Natural killer cell (primary cell): ENCODE results near the gene IRF5. TPM values are rescaled to one million over a fixed set of nuclear protein-coding genes. Genes with fewer than 3 reads are reported as not detected.
A peak's percentile ranks its signal among the peaks of the same experiment; 100 is the strongest.

Experiments used
- ATAC-seq, 3 donors: fragments of 150-1000 bp in 2 of 3; fragments of 200-7000 bp in 1 of 3; cut with Tn5 transposase; 1 replicate in 1 of 3; 2 replicates in 2 of 3; pipeline ENCODE4 v1.10.0; 2021; ENCODE audit warnings: mild to moderate bottlenecking in 2 of 3, moderate library complexity in 2 of 3
- DNase-seq, 2 donors: peaks; one replicate each; pipeline versions ENCODE4 v3.0.0 to v3.0.0-alpha.2; 2013 to 2021; ENCODE audit warnings: mixed read lengths in 1 of 2
- H3K27ac ChIP-seq: one replicate; pipeline ENCODE4 v1.5.1; 2013; ENCODE audit warnings: mild to moderate bottlenecking, low read length
- H3K27me3 ChIP-seq: one replicate; pipeline ENCODE4 v1.6.1; 2013; ENCODE audit warnings: low read length; ENCODE audit not compliant: control insufficient read depth, insufficient read depth
- H3K36me3 ChIP-seq: one replicate; pipeline ENCODE4 v1.6.1; 2013; ENCODE audit warnings: low read length; ENCODE audit not compliant: control insufficient read depth, insufficient read depth
- H3K4me1 ChIP-seq: one replicate; pipeline ENCODE4 v1.6.1; 2013; ENCODE audit warnings: low read length; ENCODE audit not compliant: control insufficient read depth, insufficient read depth
- H3K4me3 ChIP-seq: one replicate; pipeline ENCODE4 v1.5.1; 2013; ENCODE audit warnings: low read length
- H3K9me3 ChIP-seq: one replicate; pipeline ENCODE4 v1.6.1; 2013; ENCODE audit warnings: low read length; ENCODE audit not compliant: control insufficient read depth, insufficient read depth
- H3K27ac Mint-ChIP-seq, 2 donors: one replicate each; pipeline ENCODE4 v1.8.0; 2022; ENCODE audit warnings: mild to moderate bottlenecking in 2 of 2, mixed read lengths in 2 of 2, moderate library complexity in 1 of 2
- H3K27me3 Mint-ChIP-seq, 2 donors: one replicate each; pipeline ENCODE4 v1.8.0; 2022; ENCODE audit warnings: low read depth in 2 of 2, mixed read lengths in 2 of 2
- H3K36me3 Mint-ChIP-seq: one replicate; pipeline ENCODE4 v1.8.0; 2022; ENCODE audit warnings: mixed read lengths
- H3K4me1 Mint-ChIP-seq, 2 donors: one replicate each; pipeline ENCODE4 v1.8.0; 2022; ENCODE audit warnings: mixed read lengths in 2 of 2
- H3K4me3 Mint-ChIP-seq: one replicate; pipeline ENCODE4 v1.8.0; 2022; ENCODE audit warnings: mild to moderate bottlenecking, moderate library complexity, mixed read lengths
- H3K9me3 Mint-ChIP-seq, 2 donors: one replicate each; pipeline ENCODE4 v1.8.0; 2022; ENCODE audit warnings: mixed read lengths in 2 of 2
- WGBS: methylation state at CpG from one replicate; pipeline ENCODE4 v1.1.7; 2013; ENCODE audit warnings: missing lambda C conversion rate; ENCODE audit not compliant: insufficient coverage; 5-methylcytosine and 5-hydroxymethylcytosine counted together
- intact Hi-C: fragments of 100-400 bp; cut with micrococcal nuclease; formaldehyde crosslinking; loops from one replicate; pipeline ENCODE4 v1.14.2; 2022
- total RNA-seq, 4 donors: library from RNA; stranded (reverse); fragments of 120-200 nt in 1 of 4; gene quantifications; one replicate each; pipeline versions ENCODE4 v1.2.3 to v1.2.4, GENCODE V29; 2013 to 2022
- TF ChIP-seq, protein P1 (sequence below): fragments of 200-600 bp; IDR thresholded peaks from one replicate; pipeline ENCODE4 v1.8.0; 2022; ENCODE audit warnings: antibody characterized with exemption

Gene IRF5, protein sequence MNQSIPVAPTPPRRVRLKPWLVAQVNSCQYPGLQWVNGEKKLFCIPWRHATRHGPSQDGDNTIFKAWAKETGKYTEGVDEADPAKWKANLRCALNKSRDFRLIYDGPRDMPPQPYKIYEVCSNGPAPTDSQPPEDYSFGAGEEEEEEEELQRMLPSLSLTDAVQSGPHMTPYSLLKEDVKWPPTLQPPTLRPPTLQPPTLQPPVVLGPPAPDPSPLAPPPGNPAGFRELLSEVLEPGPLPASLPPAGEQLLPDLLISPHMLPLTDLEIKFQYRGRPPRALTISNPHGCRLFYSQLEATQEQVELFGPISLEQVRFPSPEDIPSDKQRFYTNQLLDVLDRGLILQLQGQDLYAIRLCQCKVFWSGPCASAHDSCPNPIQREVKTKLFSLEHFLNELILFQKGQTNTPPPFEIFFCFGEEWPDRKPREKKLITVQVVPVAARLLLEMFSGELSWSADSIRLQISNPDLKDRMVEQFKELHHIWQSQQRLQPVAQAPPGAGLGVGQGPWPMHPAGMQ
- 10 to 100 TPM; 13.0 to 20.2 (median 19.5) TPM for total RNA-seq
- 31.8 TPM for total RNA-seq (2013)

- Histone ChIP-seq H3K36me3 (no peaks in the 10 kb centered on the region), H3K27me3 (no peaks in the 10 kb centered on the region), H3K27ac (peak within 1 kb of the TSS; percentile 29), H3K9me3 (no peaks in the 10 kb centered on the region), H3K4me1 (peaks cover 60% of the 10 kb centered on the region), H3K4me3 (peak within 1 kb of the TSS; percentile 65)
- Mint-ChIP-seq H3K4me3 (peak within 1 kb of the TSS; percentile 95), H3K27ac (peak within 1 kb of the TSS; percentile 69 to 93), H3K4me1 (peaks cover 42 to 46% of the 10 kb centered on the region in 2 donors), H3K27me3 (peaks cover 0 to 11% of the 10 kb centered on the region in 2 donors), H3K9me3 (no peaks in the 10 kb centered on the region), H3K36me3 (no peaks in the 10 kb centered on the region)
- DNase-seq (peak in 1 of 2 donors; percentile 29), ATAC-seq (peak; percentile 22 to 46 (median 32))
- under 1% methylated on average over 83 of the region's 83 CpGs for WGBS
- intact Hi-C loops: no loop called here
- TF ChIP-seq, protein P1, sequence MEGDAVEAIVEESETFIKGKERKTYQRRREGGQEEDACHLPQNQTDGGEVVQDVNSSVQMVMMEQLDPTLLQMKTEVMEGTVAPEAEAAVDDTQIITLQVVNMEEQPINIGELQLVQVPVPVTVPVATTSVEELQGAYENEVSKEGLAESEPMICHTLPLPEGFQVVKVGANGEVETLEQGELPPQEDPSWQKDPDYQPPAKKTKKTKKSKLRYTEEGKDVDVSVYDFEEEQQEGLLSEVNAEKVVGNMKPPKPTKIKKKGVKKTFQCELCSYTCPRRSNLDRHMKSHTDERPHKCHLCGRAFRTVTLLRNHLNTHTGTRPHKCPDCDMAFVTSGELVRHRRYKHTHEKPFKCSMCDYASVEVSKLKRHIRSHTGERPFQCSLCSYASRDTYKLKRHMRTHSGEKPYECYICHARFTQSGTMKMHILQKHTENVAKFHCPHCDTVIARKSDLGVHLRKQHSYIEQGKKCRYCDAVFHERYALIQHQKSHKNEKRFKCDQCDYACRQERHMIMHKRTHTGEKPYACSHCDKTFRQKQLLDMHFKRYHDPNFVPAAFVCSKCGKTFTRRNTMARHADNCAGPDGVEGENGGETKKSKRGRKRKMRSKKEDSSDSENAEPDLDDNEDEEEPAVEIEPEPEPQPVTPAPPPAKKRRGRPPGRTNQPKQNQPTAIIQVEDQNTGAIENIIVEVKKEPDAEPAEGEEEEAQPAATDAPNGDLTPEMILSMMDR: no peak
Observed at GRCh38 chr7:128937647-128938543, at the start of gene IRF5. TSS of gene IRF5 (plus strand) at chr7:128937927. CDS start at chr7:128942082, 4,155 bp downstream.

DNA sequence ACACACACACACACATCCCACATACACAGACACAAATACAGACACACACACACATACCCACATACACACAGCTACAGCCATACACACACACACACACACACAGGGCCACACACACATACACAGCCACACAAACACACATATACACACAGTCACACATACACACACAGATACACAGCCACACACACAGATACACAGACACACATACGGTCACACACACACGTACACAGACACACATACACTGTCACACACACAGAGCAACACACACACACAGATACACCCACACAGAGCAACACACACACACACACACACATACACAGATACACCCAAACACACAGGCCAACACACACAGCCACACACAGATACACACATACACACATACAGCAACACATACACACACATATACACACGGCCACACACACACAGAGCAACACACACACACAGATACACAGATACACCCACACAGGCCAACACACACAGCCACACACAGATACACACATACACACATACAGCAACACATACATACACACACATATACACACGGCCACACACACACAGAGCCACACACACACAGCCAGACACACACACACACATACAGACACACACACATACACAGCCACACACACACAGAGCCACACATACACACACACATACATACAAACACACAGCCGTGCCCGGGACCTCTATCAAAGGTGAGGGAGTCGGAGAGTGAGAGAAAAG, 49.5 kb upstream of the IRF5 start:
- TF ChIP-seq, protein P1: no peak
- ATAC-seq (no peak), DNase-seq (no peak)
- no peaks in the 10 kb centered on the region for H3K4me1 Mint-ChIP-seq
- H3K27ac Mint-ChIP-seq: no peak overlapping the region
- peaks cover 4% of the 10 kb centered on the region for H3K4me1 ChIP-seq
- H3K9me3 Mint-ChIP-seq: no peaks in the 10 kb centered on the region
- H3K4me3 ChIP-seq: no peak overlapping the region
- intact Hi-C loops: no loop called here
- H3K36me3 Mint-ChIP-seq: no peaks in the 10 kb centered on the region
- no peaks in the 10 kb centered on the region for H3K9me3 ChIP-seq
- peaks cover 0 to 6% of the 10 kb centered on the region in 2 donors for H3K27me3 Mint-ChIP-seq
- 90% methylated on average over 6 of the region's 7 CpGs for whole genome bisulfite sequencing
- H3K27me3 ChIP-seq: peaks cover 12% of the 10 kb centered on the region
- no peak overlapping the region for H3K27ac ChIP-seq
- no peak overlapping the region for H3K4me3 Mint-ChIP-seq
- no peaks in the 10 kb centered on the region for H3K36me3 ChIP-seq

GRCh38 chr7:128888756-128889095, 49.0 kb upstream of the IRF5 start:
- Histone ChIP-seq H3K4me3 (no peak overlapping the region), H3K4me1 (peaks cover 4% of the 10 kb centered on the region), H3K36me3 (no peaks in the 10 kb centered on the region), H3K27ac (no peak overlapping the region), H3K9me3 (no peaks in the 10 kb centered on the region), H3K27me3 (peaks cover 12% of the 10 kb centered on the region)
- H3K27ac Mint-ChIP-seq: no peak overlapping the region
- TF ChIP-seq, protein P1: no peak
- H3K4me3 Mint-ChIP-seq: no peak overlapping the region
- 89% methylated on average over 11 of the region's 11 CpGs for WGBS
- DNase-seq: no peak
- intact Hi-C loops: no loop called here
- no peaks in the 10 kb centered on the region for H3K4me1 Mint-ChIP-seq
- no peaks in the 10 kb centered on the region for H3K9me3 Mint-ChIP-seq
- peaks cover 0 to 6% of the 10 kb centered on the region in 2 donors for H3K27me3 Mint-ChIP-seq
- no peaks in the 10 kb centered on the region for H3K36me3 Mint-ChIP-seq
- no peak for ATAC-seq
